A375 (cell line): ENCODE data around the gene SERPINB13. TPM values are rescaled to one million over a fixed set of nuclear protein-coding genes. Genes with fewer than 3 reads are reported as not detected.

Source experiments
- total RNA-seq: library from RNA; depleted of rRNA; stranded (reverse); fragments of >200 nt; shearing (Covaris generic); gene quantifications from 2 replicates; pipeline ENCODE4 v1.2.3, GENCODE V29; 2014; rRNA removed

The SERPINB13 gene
- total RNA-seq, result not detected in 2 replicates

GRCh38 chr18:63586966-63587365, at the start of gene SERPINB13:
Gene SERPINB13 (plus strand): TSS chr18:63587343. CDS start chr18:63588668, 1,325 bp downstream.

GRCh38 chr18:63542069-63542468, 45.1 kb upstream of the SERPINB13 start, which contains the start of gene SERPINB12:
Gene SERPINB12 (plus strand): TSS chr18:63542369. CDS start chr18:63556160, 13,791 bp downstream.

GRCh38 chr18:63644142-63644541, 57.0 kb downstream of the SERPINB13 start, which contains the start of gene SERPINB4:
Gene SERPINB4 (minus strand): TSS chr18:63644256. CDS start chr18:63643577, 679 bp downstream.

Other genes with a start within 250 kb of the SERPINB13 start
- gene KDSR, start 220.1 kb upstream of the SERPINB13 start, total RNA-seq, result 46.3 and 53.0 TPM in 2 replicates
- gene VPS4B, start 164.9 kb upstream of the SERPINB13 start, total RNA-seq, result 23.0 and 32.8 TPM in 2 replicates
- 0.15 and 0.45 TPM in 2 replicates for gene SERPINB5, start 110.4 kb upstream of the SERPINB13 start, total RNA-seq
- not detected in 2 replicates for gene SERPINB12, start 45.0 kb upstream of the SERPINB13 start, total RNA-seq
- gene SERPINB4, start 56.9 kb downstream of the SERPINB13 start, total RNA-seq, result not detected in 2 replicates
- not detected in 2 replicates for gene SERPINB3, start 74.5 kb downstream of the SERPINB13 start, total RNA-seq
- gene SERPINB11, start 115.6 kb downstream of the SERPINB13 start, total RNA-seq, result not detected in 2 replicates
- 2.8 and 4.8 TPM in 2 replicates for gene SERPINB7, start 188.1 kb downstream of the SERPINB13 start, total RNA-seq